Tibial nerve (tissue), 4 donors: Measurements from ENCODE around the gene SLC7A4. TPM values are rescaled to one million over a fixed set of nuclear protein-coding genes. Genes with fewer than 3 reads are reported as not detected.

Experiments
- DNase-seq, 2 donors: peaks; one replicate each; pipeline ENCODE4 v3.0.0-alpha.2; 2019; ENCODE audit warnings: low spot score in 2 of 2
- H3K27ac ChIP-seq, 4 donors: fragments of 200-600 bp; sonication (generic) in 3 of 4; one replicate each; pipeline ENCODE4 v1.5.1; 2017 to 2019; ENCODE audit warnings: mild to moderate bottlenecking in 1 of 4
- H3K27me3 ChIP-seq, 2 donors: fragments of 200-600 bp; sonication (generic) in 1 of 2; one replicate each; pipeline versions ENCODE4 v1.5.1 to v1.6.0; 2017 to 2019
- H3K36me3 ChIP-seq, 3 donors: fragments of 200-600 bp; sonication (generic); one replicate each; pipeline ENCODE4 v1.5.1; 2018 to 2019
- H3K4me1 ChIP-seq, 4 donors: fragments of 200-600 bp; sonication (generic) in 3 of 4; one replicate each; pipeline ENCODE4 v1.5.1; 2017 to 2019
- H3K4me3 ChIP-seq, 4 donors: fragments of 200-600 bp; sonication (generic) in 3 of 4; one replicate each; pipeline ENCODE4 v1.5.1; 2017 to 2019; ENCODE audit warnings: mild to moderate bottlenecking in 1 of 4, moderate library complexity in 1 of 4
- H3K9me3 ChIP-seq, 4 donors: fragments of 200-600 bp; sonication (generic) in 3 of 4; one replicate each; pipeline ENCODE4 v1.5.1; 2017 to 2019
- EP300 ChIP-seq, 2 donors: sonication (generic); formaldehyde crosslinking; IDR thresholded peaks; one replicate each; pipeline ENCODE4 v1.6.1; 2017; ENCODE audit warnings: antibody characterized with exemption in 2 of 2, mild to moderate bottlenecking in 1 of 2
- POLR2A ChIP-seq, 2 donors: fragments of 450-650 bp; IDR thresholded peaks; one replicate each; pipeline ENCODE4 v1.6.1; 2017; ENCODE audit warnings: antibody characterized with exemption in 2 of 2, mild to moderate bottlenecking in 2 of 2, moderate library complexity in 2 of 2
- WGBS, 2 donors: methylation state at CpG; one replicate each; pipeline ENCODE4 v1.1.5; 2018; 5-methylcytosine and 5-hydroxymethylcytosine counted together
- total RNA-seq, 4 donors: library from RNA; depleted of rRNA; stranded (reverse); fragments of >200 nt; gene quantifications; one replicate each; pipeline ENCODE4 v1.1.0, GENCODE V29; 2016
- TF ChIP-seq, protein P1 (sequence below), 5 experiments: fragments of 200-600 bp in 3 of 5; fragments of 450-650 bp in 2 of 5; sonication (generic) in 3 of 5; IDR thresholded peaks; one replicate each; pipeline ENCODE4 v1.5.1; 2016 to 2019; ENCODE audit warnings: antibody characterized with exemption in 5 of 5, mild to moderate bottlenecking in 3 of 5, moderate library complexity in 2 of 5

The SLC7A4 gene
- total RNA-seq, 4 donors from 2014 or later = 0.22 to 1.3 TPM; not detected in 2

DNA sequence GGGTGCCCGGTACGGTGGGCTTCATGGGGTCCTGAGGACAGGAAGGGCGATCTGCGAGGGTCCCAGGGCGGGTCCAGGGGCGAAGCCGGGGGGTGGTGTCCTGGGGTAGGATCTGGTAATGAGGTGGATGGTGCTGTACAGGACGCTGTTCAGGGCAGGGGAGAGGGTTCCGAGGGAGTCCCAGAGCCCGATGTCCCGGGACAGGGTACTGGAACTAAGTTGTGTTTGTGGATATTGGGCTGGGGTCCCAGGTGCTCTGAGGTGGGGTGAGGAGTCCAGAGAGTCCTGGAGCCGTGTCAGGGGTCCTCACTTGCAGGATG is 49.8 kb downstream of the SLC7A4 start:
- Histone ChIP-seq H3K4me1 (peaks cover 0 to 50% (median 24%) of the 10 kb centered on the region in 4 donors), H3K27ac (peak overlapping the region; percentile 83 to 92 (median 90)), H3K36me3 (peaks cover 0 to 33% (median 0%) of the 10 kb centered on the region in 3 donors), H3K27me3 (no peaks in the 10 kb centered on the region), H3K9me3 (peaks cover 0 to 12% (median 0%) of the 10 kb centered on the region in 4 donors), H3K4me3 (peak overlapping the region; percentile 72 to 91 (median 76))
- WGBS, 2 donors = 0% methylated on average over 5 to 10 of the region's 12 CpGs
- TF ChIP-seq POLR2A (IDR thresholded peaks at IDR 0.05) (no peak), EP300 (IDR thresholded peaks at IDR 0.05) (no peak)
- TF ChIP-seq, protein P1, sequence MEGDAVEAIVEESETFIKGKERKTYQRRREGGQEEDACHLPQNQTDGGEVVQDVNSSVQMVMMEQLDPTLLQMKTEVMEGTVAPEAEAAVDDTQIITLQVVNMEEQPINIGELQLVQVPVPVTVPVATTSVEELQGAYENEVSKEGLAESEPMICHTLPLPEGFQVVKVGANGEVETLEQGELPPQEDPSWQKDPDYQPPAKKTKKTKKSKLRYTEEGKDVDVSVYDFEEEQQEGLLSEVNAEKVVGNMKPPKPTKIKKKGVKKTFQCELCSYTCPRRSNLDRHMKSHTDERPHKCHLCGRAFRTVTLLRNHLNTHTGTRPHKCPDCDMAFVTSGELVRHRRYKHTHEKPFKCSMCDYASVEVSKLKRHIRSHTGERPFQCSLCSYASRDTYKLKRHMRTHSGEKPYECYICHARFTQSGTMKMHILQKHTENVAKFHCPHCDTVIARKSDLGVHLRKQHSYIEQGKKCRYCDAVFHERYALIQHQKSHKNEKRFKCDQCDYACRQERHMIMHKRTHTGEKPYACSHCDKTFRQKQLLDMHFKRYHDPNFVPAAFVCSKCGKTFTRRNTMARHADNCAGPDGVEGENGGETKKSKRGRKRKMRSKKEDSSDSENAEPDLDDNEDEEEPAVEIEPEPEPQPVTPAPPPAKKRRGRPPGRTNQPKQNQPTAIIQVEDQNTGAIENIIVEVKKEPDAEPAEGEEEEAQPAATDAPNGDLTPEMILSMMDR (IDR thresholded peaks at IDR 0.05) = no peak
- no peak for DNase-seq

DNA sequence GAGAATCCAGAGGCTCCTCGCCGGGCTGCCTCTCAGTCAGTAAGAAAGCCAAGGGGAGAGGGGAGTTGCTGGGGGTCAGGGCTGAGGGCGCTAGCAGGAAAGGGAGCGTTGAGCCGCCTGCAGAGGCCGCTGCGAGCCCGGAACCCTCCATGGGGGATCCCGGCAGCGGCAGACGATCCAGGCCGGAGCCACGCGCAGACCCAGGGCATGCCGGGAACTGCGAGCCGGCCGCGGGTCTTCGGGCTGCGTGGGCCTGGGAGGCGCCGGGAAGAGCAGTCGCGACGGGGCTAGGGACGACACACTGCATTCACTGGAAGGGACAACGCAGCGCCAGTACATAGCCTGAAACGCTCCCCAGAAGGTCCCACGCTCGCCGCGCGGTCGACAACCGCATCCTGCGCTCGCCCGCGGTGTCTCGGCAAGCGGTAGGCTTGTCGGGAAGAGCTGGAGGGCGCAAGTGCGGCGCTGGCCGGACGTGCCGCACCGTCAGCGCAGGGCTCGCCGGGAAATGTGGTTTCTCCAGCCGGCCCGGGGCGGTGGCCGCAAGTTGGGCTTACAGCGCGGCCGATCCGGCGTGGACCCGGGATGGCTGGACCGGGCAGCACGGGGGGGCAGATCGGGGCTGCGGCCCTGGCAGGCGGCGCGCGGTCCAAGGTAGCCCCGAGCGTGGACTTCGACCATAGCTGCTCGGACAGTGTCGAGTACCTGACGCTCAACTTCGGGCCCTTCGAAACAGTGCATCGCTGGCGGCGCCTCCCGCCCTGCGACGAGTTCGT is 50.4 kb downstream of the SLC7A4 start, which contains the start of gene LZTR1:
LZTR1 (plus strand) TSS at position 511 of the 776 bp plus-strand sequence; CDS start at position 586, 75 bp downstream.
- H3K27ac ChIP-seq = peak within 1 kb of the TSS; percentile 83 to 92 (median 90)
- DNase-seq = peak; percentile 66 to 67
- 0 to 1% methylated on average over 16 to 76 of the region's 87 CpGs for WGBS, 2 donors
- H3K4me1 ChIP-seq = peaks cover 0 to 50% (median 24%) of the 10 kb centered on the region in 4 donors
- TF ChIP-seq POLR2A (IDR thresholded peaks at IDR 0.05) (peak; percentile 89 to 97), EP300 (IDR thresholded peaks at IDR 0.05) (peak; percentile 82 to 99)
- TF ChIP-seq, protein P1 (IDR thresholded peaks at IDR 0.05) = peak; percentile 24 to 80 (median 55)
- peaks cover 0 to 12% (median 0%) of the 10 kb centered on the region in 4 donors for H3K9me3 ChIP-seq
- H3K27me3 ChIP-seq = no peaks in the 10 kb centered on the region
- H3K36me3 ChIP-seq = peaks cover 0 to 28% (median 0%) of the 10 kb centered on the region in 3 donors
- H3K4me3 ChIP-seq = peak within 1 kb of the TSS; percentile 72 to 91 (median 76)

DNA sequence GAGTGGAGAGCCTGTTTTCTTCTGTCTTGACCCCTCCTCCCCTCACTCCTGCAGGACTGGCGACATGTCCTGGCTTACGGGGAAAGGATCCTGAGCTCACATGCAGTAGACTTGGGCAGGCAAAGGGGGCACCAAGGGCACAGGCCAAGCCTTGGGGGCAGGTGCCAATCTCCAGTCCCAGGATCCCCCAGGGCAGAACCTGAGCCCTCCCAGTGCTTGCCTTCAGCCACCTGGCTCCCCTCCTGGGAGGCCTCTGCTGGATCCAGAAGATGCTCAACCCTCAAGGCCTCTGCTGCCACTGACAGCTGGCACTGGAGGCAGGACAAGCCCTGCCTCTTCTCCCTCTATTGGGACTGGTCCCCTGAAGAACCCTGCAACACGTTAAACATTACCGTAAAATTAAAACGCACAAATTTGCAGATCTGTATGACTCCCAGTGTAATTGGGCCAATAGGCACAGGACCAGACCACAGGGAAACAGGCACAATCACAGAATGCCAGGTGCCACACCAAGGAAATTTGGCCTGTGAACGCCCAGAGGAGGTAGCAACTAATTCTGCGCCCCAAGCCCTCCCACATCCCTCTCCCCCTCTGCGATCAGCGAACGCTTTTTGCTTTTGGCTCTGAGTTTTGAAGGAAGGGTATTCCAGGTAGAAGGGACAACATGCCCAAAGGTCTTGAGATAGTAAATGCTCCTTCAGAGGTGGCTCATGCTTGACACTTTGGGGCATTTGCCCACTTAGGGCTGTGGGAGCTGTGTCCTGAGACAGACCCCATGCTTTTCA is 51.2 kb downstream of the SLC7A4 start:
- Histone ChIP-seq H3K4me3 (peak overlapping the region; percentile 72 to 91 (median 76)), H3K4me1 (peaks cover 0 to 50% (median 24%) of the 10 kb centered on the region in 4 donors), H3K27ac (peak overlapping the region; percentile 83 to 92 (median 90)), H3K36me3 (peaks cover 0 to 22% (median 0%) of the 10 kb centered on the region in 3 donors), H3K27me3 (no peaks in the 10 kb centered on the region), H3K9me3 (peaks cover 0 to 12% (median 0%) of the 10 kb centered on the region in 4 donors)
- 58 to 71% methylated on average over 10 of the region's 10 CpGs for WGBS, 2 donors
- no peak for DNase-seq
- TF ChIP-seq POLR2A (IDR thresholded peaks at IDR 0.05) (no peak), EP300 (IDR thresholded peaks at IDR 0.05) (no peak)
- TF ChIP-seq, protein P1 (IDR thresholded peaks at IDR 0.05) = no peak

DNA sequence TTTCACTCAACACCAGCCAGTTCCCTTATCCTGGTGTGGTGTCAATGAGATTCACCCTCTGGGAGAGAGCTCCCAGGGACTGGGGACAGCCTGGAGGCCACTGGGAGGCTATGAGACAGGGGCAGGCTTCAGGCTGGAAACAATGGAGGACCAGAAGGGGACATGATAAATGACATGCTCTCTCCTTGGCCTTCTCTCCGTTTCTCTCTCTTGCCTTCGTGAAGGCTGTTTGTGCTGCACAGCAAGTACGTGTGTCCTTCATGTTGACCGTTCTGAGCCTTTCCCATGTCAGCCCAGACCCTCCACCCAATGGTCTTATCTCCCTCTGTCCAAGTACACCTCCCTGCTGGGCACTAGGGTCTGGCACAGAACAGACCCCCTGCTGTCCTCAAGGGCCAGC is 51.8 kb downstream of the SLC7A4 start:
- H3K27ac ChIP-seq = no peak overlapping the region

More for the DNA sequence above, 51.8 kb downstream of the SLC7A4 start:
- DNase-seq = no peak
- peaks cover 0 to 17% (median 0%) of the 10 kb centered on the region in 3 donors for H3K36me3 ChIP-seq
- H3K4me1 ChIP-seq = peaks cover 0 to 50% (median 24%) of the 10 kb centered on the region in 4 donors
- TF ChIP-seq, protein P1 (IDR thresholded peaks at IDR 0.05) = no peak
- TF ChIP-seq EP300 (IDR thresholded peaks at IDR 0.05) (no peak), POLR2A (IDR thresholded peaks at IDR 0.05) (no peak)
- peaks cover 0 to 12% (median 0%) of the 10 kb centered on the region in 4 donors for H3K9me3 ChIP-seq
- H3K27me3 ChIP-seq = no peaks in the 10 kb centered on the region
- WGBS, 2 donors = 80 to 83% methylated on average over 4 of the region's 4 CpGs
- H3K4me3 ChIP-seq = no peak overlapping the region
